ENCODE measurements around the gene KDM4B. TPM values are rescaled to one million over a fixed set of nuclear protein-coding genes. Genes with fewer than 3 reads are reported as not detected.

Gene KDM4B
- total RNA-seq, 2 donors from 2014 or later, result 27.8 to 38.5 TPM

DNA sequence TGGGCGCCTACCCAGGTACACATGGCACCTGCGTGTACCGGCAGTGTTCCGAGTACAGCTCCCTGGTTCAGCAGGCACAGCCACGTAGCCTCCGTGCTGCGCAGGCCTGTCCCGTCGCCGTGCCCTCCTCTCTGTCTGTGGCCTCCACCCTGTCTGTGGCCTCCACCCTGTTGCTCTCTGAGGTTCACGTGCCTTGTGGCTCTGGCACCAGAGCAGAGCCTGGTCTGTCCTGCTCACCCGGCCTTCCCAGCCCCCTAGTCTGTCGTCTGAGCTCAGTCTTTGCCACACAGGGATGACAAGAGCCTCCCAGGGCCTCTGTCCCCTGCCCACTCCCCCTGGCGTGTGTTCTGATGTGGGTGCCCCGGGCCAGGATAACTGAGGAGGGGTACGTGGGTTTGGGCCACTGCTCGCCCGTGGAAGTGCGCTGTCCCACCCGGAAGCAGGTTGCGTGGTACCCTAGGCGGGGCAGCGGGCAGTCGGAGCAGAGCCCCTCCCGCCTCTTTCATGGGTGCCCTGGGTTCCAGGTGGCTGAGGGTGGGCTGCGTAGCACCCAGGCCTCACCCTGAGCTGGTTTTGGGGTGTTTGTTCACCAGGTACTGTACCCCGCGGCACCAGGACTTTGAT, 71.7 kb downstream of the KDM4B start:
- Histone ChIP-seq H3K36me3 (ENCODE audit: control insufficient read depth, insufficient read depth, low read length) (peaks cover 12% of the 10 kb centered on the region), H3K27me3 (ENCODE audit: control insufficient read depth, insufficient read depth, low read length, poor library complexity, severe bottlenecking) (no peaks in the 10 kb centered on the region), H3K9me3 (ENCODE audit: control insufficient read depth, low read length) (no peaks in the 10 kb centered on the region), H3K9ac (ENCODE audit: extremely low read depth, low read length, poor library complexity, severe bottlenecking) (no peak overlapping the region), H3K27ac (ENCODE audit: low read depth, low read length) (no peak overlapping the region), H3K4me1 (ENCODE audit: control insufficient read depth, insufficient read depth, low read length) (peaks cover under 1% of the 10 kb centered on the region), H3K4me3 (ENCODE audit: low read length) (no peak overlapping the region)
- no peaks in the 10 kb centered on the region for H3K9me3 Mint-ChIP-seq
- DNase-seq, result no peak
- no peaks in the 10 kb centered on the region for H3K27me3 Mint-ChIP-seq (ENCODE audit: insufficient read depth)
- 89 to 90% methylated on average over 14 to 28 of the region's 28 CpGs for whole genome bisulfite sequencing, 2 experiments (ENCODE audit: insufficient coverage in 1 of 2, insufficient read length in 1 of 2)
- peaks cover 5% of the 10 kb centered on the region for H3K4me1 Mint-ChIP-seq
- H3K27ac Mint-ChIP-seq, result peak overlapping the region; percentile 70
- TF ChIP-seq, protein P1, sequence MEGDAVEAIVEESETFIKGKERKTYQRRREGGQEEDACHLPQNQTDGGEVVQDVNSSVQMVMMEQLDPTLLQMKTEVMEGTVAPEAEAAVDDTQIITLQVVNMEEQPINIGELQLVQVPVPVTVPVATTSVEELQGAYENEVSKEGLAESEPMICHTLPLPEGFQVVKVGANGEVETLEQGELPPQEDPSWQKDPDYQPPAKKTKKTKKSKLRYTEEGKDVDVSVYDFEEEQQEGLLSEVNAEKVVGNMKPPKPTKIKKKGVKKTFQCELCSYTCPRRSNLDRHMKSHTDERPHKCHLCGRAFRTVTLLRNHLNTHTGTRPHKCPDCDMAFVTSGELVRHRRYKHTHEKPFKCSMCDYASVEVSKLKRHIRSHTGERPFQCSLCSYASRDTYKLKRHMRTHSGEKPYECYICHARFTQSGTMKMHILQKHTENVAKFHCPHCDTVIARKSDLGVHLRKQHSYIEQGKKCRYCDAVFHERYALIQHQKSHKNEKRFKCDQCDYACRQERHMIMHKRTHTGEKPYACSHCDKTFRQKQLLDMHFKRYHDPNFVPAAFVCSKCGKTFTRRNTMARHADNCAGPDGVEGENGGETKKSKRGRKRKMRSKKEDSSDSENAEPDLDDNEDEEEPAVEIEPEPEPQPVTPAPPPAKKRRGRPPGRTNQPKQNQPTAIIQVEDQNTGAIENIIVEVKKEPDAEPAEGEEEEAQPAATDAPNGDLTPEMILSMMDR (conservative IDR thresholded peaks at IDR 0.05), result no peak
- H3K36me3 Mint-ChIP-seq (ENCODE audit: low read depth), result peaks cover 23% of the 10 kb centered on the region
- no peak overlapping the region for H3K4me3 Mint-ChIP-seq

DNA sequence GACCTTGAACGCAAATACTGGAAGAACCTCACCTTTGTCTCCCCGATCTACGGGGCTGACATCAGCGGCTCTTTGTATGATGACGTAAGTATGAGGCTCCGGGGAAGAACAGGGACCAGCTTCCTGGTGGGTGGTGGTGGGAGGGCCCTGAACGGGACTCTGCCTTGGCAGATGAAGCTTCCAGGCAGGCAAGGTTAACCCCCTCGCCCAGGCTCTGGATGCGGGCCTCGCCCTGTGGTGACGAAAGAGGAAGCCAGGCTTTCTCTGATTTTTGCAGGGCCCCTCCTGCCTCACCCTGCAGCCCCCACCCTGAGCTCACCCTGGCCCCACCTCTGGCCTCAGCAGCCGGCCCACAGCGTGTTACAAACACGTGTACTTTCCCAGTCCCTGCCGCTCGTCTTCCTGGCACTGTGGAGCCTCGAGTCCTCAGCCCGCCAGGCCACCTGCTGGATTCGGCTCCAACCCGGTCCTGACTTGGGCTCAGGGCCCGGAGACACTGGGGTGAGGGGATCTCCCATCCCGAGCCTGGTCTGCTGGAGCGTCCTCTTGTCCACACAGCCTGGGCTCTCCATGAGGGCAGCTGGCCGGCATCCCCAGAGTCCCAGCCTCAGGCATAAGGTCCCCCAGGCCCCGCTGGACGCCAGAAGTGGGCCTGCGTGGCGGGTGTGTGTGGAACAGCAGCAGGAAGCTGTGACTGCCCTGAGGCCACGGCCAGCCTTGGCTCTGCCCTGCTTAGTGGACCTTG, 72.4 kb downstream of the KDM4B start:
- no peak overlapping the region for H3K9ac ChIP-seq (ENCODE audit: extremely low read depth, low read length, poor library complexity, severe bottlenecking)
- Mint-ChIP-seq H3K4me1 (peaks cover 12% of the 10 kb centered on the region), H3K27ac (peak overlapping the region; percentile 70), H3K9me3 (no peaks in the 10 kb centered on the region), H3K36me3 (ENCODE audit: low read depth) (peaks cover 23% of the 10 kb centered on the region), H3K4me3 (no peak overlapping the region), H3K27me3 (ENCODE audit: insufficient read depth) (no peaks in the 10 kb centered on the region)
- H3K9me3 ChIP-seq (ENCODE audit: control insufficient read depth, low read length), result no peaks in the 10 kb centered on the region
- H3K27me3 ChIP-seq (ENCODE audit: control insufficient read depth, insufficient read depth, low read length, poor library complexity, severe bottlenecking), result no peaks in the 10 kb centered on the region
- DNase-seq, result no peak
- TF ChIP-seq, protein P1 (conservative IDR thresholded peaks at IDR 0.05), result no peak
- no peak overlapping the region for H3K4me3 ChIP-seq (ENCODE audit: low read length)
- peaks cover 12% of the 10 kb centered on the region for H3K36me3 ChIP-seq (ENCODE audit: control insufficient read depth, insufficient read depth, low read length)
- H3K4me1 ChIP-seq (ENCODE audit: control insufficient read depth, insufficient read depth, low read length), result peaks cover 6% of the 10 kb centered on the region
- 92 to 93% methylated on average over 19 to 29 of the region's 29 CpGs for WGBS, 2 experiments (ENCODE audit: insufficient coverage in 1 of 2, insufficient read length in 1 of 2)
- H3K27ac ChIP-seq (ENCODE audit: low read depth, low read length), result peak overlapping the region; percentile 47

DNA sequence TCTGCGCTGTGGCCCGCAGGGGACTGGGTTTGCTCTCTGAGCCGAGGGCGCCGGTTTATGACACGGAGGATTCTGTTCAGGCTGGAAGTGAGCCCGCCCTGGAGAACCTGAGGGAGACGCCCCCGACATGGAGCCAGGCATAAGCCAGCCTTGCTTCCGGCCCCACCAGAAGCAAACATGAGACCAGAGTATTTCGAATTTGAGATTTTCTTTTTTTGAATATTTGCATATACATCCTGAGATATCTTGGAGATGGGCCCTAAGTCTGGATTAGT, 72.9 kb downstream of the KDM4B start:
- no peak overlapping the region for H3K4me3 ChIP-seq (ENCODE audit: low read length)
- H3K4me3 Mint-ChIP-seq, result no peak overlapping the region
- H3K36me3 ChIP-seq (ENCODE audit: control insufficient read depth, insufficient read depth, low read length), result peaks cover 12% of the 10 kb centered on the region
- H3K4me1 Mint-ChIP-seq, result peaks cover 17% of the 10 kb centered on the region
- peaks cover 9% of the 10 kb centered on the region for H3K4me1 ChIP-seq (ENCODE audit: control insufficient read depth, insufficient read depth, low read length)
- no peaks in the 10 kb centered on the region for H3K27me3 ChIP-seq (ENCODE audit: control insufficient read depth, insufficient read depth, low read length, poor library complexity, severe bottlenecking)
- no peaks in the 10 kb centered on the region for H3K9me3 Mint-ChIP-seq
- H3K27me3 Mint-ChIP-seq (ENCODE audit: insufficient read depth), result no peaks in the 10 kb centered on the region
- TF ChIP-seq, protein P1 (conservative IDR thresholded peaks at IDR 0.05), result no peak
- no peak for DNase-seq
- H3K9me3 ChIP-seq (ENCODE audit: control insufficient read depth, low read length), result no peaks in the 10 kb centered on the region
- H3K27ac Mint-ChIP-seq, result peak overlapping the region; percentile 52
- 91 to 97% methylated on average over 9 to 11 of the region's 11 CpGs for WGBS, 2 experiments (ENCODE audit: insufficient coverage in 1 of 2, insufficient read length in 1 of 2)
- H3K36me3 Mint-ChIP-seq (ENCODE audit: low read depth), result peaks cover 23% of the 10 kb centered on the region
- H3K9ac ChIP-seq (ENCODE audit: extremely low read depth, low read length, poor library complexity, severe bottlenecking), result no peak overlapping the region
- peak overlapping the region; percentile 47 for H3K27ac ChIP-seq (ENCODE audit: low read depth, low read length)
